AG08395 (cell line): ENCODE results near the gene ARL6IP4.

ENCODE experiments used
- DNase-seq: peaks from one replicate; pipeline ENCODE4 v3.0.0; 2012; ENCODE audit warnings: mixed read lengths, low spot score

Gene ARL6IP4

DNA sequence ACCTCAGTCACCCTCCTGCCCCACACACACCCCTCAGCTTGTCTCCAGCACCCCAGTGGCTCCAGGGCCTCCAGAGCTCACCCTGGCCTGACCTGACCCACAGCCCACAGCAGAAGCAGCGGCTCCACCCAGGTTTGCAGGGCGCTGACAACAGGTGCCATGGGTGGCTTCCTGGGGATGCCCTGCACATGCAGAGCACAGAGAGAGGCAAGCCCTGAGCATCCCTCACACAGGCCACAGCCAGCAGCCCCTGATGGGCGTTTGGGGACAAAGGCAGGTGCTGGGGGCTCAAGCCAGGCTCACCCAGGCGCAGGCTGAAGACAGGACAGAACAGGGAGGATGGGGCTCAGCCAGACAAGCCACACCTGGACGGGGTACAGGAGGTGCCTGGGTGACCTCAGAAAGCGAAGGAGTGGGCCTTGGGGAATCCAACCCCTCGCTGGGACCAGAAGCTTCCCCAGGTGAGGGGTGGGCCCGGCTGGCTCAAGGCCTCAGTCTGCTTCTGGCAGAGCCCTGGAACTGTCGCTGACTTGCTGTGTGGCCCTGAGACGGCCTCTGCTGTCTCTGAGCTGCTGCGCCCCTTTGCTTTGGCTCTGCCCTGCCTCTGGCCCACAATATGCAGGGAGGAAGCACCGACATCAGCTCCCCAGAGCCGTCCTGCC lies 10.6 kb downstream of the ARL6IP4 start:
- no peak for DNase-seq

GRCh38 chr12:122991623-122992275 lies 11.3 kb downstream of the ARL6IP4 start:
- no peak for DNase-seq

DNA sequence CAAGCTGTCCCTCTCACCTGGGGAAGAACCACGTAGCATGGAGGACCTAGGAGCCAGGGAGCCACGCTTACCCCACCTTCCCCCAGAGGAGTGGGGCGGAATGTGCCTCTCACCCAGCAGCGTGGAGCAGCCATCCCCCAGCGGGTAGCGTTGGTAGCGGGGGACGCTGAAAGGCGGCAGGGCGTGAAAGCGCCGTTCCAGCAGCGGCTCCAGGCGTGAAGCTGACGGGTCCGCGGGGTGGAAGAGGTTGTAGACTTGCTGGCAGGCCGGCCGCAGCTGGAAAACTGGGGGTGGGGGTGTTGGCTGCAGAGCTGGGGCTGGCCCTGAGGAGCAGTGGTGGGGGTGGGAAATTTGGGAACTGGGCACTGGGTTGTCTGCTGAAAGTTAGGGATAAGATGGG lies 11.9 kb downstream of the ARL6IP4 start:
- DNase-seq, result no peak

- no peak for DNase-seq
Measured at GRCh38 chr12:122994140-122994675, 13.7 kb downstream of the ARL6IP4 start.

DNA sequence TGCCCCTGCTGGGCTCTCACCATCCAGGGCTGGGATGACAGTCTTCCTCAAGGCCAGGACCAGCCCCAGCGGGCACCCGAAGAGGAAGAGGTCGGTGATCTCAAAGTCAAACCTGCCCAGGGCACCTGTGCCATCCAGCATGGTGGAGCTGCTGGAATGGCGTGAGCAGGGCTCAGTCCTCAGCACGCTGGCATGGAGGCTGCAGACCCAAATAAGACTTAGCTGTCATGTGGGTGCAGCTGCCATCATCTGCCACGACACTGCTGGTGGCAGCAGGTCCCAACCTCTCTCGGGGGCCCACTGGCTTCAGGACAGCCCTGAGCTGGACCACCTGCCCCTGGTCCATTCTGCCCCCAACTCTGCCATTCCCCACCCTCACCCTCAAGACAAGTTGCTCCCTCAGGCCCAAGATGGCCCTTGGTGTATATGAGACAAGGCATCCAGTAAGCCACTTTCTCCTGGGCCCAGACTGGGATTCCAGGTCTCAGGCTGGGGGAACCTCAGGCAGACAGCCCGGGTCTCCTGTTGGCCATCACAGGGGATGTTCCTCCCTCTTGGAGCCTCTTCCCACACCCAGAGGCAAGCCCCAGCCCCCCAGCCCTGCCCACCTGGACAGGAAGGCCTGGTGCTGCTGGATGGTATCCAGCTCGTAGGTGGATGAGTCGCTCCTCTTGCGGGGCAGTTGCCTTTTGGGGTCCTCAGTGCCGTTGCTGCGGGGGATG lies 14.5 kb downstream of the ARL6IP4 start:
- DNase-seq, result no peak

- no peak for DNase-seq
Measured at GRCh38 chr12:122995503-122996187, 15.2 kb downstream of the ARL6IP4 start.

- DNase-seq, result no peak
Measured at GRCh38 chr12:122996188-122996601, 15.7 kb downstream of the ARL6IP4 start.

- no peak for DNase-seq
Measured at GRCh38 chr12:122996621-122997342, 16.3 kb downstream of the ARL6IP4 start.

DNA sequence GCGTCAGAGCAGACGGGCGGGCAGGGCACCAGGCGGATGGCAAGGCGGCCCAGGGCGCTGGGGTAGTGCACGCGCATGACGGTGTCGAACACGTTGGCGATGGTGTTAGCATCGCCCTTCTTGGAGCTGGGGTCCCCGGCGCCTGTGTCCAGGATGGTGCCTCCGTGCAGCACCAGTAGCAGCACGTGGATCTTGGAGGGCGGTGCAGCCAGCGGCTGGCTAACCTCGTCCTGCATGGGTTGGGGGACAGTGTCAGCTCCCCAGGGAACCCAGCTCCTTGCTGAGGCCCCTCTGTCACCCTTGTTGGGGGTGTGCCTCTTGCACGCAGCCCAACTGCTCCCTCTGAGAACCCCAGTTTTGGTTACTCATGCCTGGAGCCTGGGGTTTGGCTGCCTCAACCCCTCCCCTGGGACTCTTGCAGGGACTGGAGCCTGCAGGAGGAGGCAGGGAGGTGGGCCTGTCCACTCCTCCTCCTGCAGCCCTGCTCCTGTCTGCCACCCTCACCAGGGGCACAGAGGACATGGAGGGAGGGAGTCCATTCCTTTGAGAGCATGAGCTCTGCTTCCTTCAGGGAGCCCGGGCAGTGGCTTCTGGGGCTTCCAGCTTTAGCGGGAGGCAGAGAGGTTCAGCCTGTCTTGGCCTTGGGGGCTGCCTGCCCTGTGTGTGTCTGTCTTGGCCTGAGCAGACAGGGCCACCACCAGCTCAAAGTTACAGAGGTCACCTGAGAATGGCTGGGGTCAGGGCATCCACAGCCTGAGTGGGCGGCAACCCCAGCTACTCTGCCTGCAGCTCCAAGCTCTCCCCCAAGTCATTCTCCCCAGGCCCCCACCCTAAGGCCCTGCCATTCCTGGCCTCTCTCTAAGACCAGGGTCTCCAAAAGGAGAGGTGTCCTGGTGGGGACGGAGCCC lies 17.1 kb downstream of the ARL6IP4 start:
- DNase-seq, result no peak

GRCh38 chr12:122998316-122998715 lies 17.8 kb downstream of the ARL6IP4 start:
- DNase-seq, result no peak

DNA sequence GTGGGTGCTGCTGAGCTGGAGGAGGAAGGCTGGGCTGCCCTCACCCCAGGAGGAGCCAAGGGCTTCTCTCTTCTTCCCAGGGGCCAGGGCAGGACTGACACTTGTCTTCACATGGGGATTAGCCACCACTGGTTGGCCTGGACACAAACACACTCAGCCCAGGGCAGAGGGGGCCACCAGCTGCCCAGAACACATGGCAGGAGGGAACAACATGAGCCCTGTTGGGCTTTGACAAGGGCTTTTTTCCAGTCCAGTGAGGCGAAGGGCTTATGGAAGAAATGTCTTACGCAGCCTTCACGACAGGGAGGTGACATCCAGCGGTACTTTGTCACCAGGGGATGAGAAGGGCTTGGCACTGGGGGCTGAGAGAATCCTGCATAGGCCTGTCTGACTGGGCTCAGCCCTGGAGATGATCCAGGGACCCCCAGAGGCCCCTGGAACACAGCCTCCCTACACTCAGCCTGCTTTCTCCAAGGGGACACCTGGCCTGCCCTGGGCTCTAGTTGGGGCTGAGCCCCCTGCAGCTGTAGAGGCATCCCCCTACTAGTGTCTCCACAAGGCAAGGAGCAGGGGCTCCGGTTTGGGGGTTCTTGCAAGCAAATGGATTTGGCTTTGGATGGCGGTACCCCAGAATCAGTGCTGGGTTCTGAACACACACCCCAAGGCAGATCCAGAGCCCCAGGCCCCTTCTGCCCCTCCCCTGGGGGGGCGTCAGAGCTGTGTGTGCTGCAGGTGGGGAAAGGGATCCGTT lies 18.9 kb downstream of the ARL6IP4 start:
- no peak for DNase-seq

DNA sequence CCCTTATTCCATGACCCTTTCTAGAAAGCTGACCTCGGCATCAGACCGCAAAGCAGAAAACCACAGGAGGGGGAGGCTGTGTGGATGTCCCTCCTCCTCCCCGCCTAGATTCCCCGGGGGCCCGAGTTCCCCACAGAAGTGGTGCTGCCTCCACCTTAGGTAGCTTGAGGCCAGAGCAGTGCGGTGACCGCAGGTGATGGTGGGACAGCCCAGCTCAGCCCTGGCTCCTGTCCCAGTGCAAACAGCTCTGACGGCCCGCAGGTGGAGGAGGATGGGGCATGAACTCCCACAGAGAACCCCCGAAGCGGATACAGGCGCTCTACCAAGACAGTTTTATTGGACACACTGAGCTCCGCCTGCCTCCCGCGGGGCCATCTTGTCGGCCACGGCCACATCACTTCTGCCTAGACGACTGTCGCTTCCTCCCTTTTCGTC lies 19.5 kb downstream of the ARL6IP4 start:
- DNase-seq, result no peak

DNA sequence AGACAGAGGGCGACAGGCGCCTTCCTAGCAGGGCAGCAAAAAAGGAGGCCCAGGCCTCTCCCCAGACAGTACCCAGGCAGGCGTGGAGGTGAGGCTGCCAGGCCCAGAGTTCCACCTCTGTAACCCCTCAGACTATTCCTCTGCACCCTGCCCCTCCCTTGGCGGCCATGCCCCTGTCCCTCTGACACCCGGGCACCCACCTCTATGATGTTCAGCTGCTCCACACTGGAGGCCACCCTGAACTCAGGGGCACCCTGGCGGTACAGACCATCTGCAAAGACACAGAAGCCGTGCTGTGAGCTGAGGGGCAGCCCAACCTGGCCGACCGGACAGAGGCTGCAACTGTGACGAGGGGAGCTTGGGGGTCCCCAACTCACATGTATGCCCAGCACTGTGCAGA lies 20.1 kb downstream of the ARL6IP4 start:
- DNase-seq, result no peak

- no peak for DNase-seq
Measured at GRCh38 chr12:123001464-123001863, 21.0 kb downstream of the ARL6IP4 start.

GRCh38 chr12:123003257-123003656 lies 22.8 kb downstream of the ARL6IP4 start:
- no peak for DNase-seq

DNA sequence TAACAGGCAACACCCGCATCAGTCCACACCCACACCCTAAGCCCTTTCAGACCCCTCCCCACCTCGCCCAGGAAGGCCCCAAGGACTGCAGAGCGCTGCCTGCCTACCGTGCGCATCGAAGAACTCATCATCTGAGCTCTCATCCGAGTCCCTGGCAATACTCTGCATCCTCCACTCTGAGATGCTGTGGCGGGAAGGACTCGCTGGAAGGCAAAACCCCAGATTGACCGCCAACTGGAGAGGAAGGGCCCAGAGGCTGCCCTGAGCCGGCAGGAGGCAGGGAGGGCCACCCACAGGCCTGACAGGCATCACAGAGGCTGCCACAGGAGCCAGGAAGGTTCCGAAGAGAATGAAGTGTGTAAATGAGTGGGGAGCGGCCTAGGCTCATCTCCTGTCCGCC lies 23.8 kb downstream of the ARL6IP4 start:
- DNase-seq, result no peak

DNA sequence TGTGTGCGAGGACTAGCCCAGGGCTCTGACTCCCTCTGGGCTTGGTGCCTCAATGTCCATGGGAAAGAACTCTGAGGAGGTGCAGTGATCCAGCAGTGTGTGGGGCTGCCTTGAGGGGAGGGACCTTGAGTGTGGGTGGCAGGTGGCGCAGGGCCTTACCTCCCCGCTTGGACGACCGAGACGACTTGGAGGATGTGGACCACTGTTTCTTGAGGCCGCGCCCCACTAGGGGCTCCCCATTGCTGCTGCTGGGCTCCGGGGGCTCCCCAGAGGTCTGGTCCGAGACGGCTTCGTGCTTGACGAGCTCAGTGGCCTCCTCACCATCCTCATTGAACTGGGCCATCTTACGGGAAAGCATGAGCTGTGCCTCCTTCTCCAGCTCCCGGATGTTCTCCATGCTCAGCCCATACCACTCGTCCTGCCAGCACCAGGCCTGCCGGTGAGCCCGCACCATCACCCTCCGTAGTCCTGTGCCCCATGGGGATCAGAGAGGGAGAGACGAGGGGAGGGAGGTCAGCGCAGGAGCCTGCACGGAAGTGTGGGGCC lies 24.7 kb downstream of the ARL6IP4 start:
- DNase-seq, result no peak

- DNase-seq, result no peak
Measured at GRCh38 chr12:123006977-123007376, 26.5 kb downstream of the ARL6IP4 start.

GRCh38 chr12:123010110-123010509 lies 29.6 kb downstream of the ARL6IP4 start:
- no peak for DNase-seq

GRCh38 chr12:123010681-123011080 lies 30.2 kb downstream of the ARL6IP4 start:
- DNase-seq, result no peak
